K562 (cell line): ENCODE results near the gene COX4I2. TPM values are rescaled to one million over a fixed set of nuclear protein-coding genes. Genes with fewer than 3 reads are reported as not detected.

Experiments
- ATF7 ChIP-seq: fragments of 450-650 bp; IDR thresholded peaks from 2 replicates; pipeline ENCODE4 v1.7.1; 2014; ENCODE audit warnings: mild to moderate bottlenecking, moderate library complexity
- BRF1 ChIP-seq: IDR thresholded peaks from 3 replicates; pipeline ENCODE4 v1.6.1; 2011; ENCODE audit warnings: borderline replicate concordance, mild to moderate bottlenecking; ENCODE audit not compliant: insufficient read length; ENCODE audit errors: extremely low read depth
- CCAR2 ChIP-seq: fragments of 200-400 bp; formaldehyde crosslinking; IDR thresholded peaks from 2 replicates; pipeline ENCODE4 v1.6.1; 2017; ENCODE audit warnings: mild to moderate bottlenecking, low read depth, low read length
- CTBP1 ChIP-seq: fragments of 450-650 bp; IDR thresholded peaks from 2 replicates; pipeline ENCODE4 v1.6.1; 2016; ENCODE audit warnings: borderline replicate concordance
- DMBX1 ChIP-seq: fragments of 250-450 bp; sonication (Bioruptor Pico); IDR thresholded peaks from 2 replicates; pipeline ENCODE4 v1.8.0; 2022; ENCODE audit warnings: inconsistent platforms, mild to moderate bottlenecking, moderate library complexity, borderline replicate concordance
- DNMT1 ChIP-seq: fragments of 450-650 bp; IDR thresholded peaks from 2 replicates; pipeline ENCODE4 v1.6.1; 2016; ENCODE audit warnings: antibody characterized with exemption, mild to moderate bottlenecking
- HDAC3 ChIP-seq: fragments of 450-650 bp; IDR thresholded peaks from 2 replicates; pipeline ENCODE4 v1.6.1; 2018; ENCODE audit warnings: borderline replicate concordance, mild to moderate bottlenecking, moderate library complexity; ENCODE audit not compliant: partially characterized antibody
- HDAC8 ChIP-seq: fragments of 450-650 bp; IDR thresholded peaks from 2 replicates; pipeline ENCODE4 v1.6.1; 2016; ENCODE audit warnings: mild to moderate bottlenecking, missing genetic modification characterization, moderate library complexity, missing compliant biosample characterization
- HIVEP1 ChIP-seq: fragments of 250-450 bp; sonication (Bioruptor Pico); IDR thresholded peaks from 2 replicates; pipeline ENCODE4 v1.4.0; 2020; ENCODE audit warnings: mild to moderate bottlenecking
- HSF4 ChIP-seq: fragments of 250-450 bp; sonication (Bioruptor Pico); IDR thresholded peaks from 2 replicates; pipeline ENCODE4 v2.1.2; 2022; ENCODE audit warnings: mild to moderate bottlenecking, moderate library complexity, borderline replicate concordance
- KLF1 ChIP-seq: fragments of 450-650 bp; IDR thresholded peaks from 2 replicates; pipeline ENCODE4 v1.6.1; 2016; ENCODE audit warnings: missing genetic modification characterization, missing compliant biosample characterization
- MEF2D ChIP-seq: conservative IDR thresholded peaks from 2 replicates; pipeline ENCODE4 v1.6.1; 2016; ENCODE audit warnings: low read depth, missing genetic modification characterization, missing compliant biosample characterization
- NCOA1 ChIP-seq: fragments of 450-650 bp; IDR thresholded peaks from 2 replicates; pipeline ENCODE4 v1.6.1; 2016; ENCODE audit warnings: low read depth
- NFIX ChIP-seq: fragments of 250-450 bp; sonication (Bioruptor Pico); IDR thresholded peaks from 2 replicates; pipeline ENCODE4 v1.4.0; 2020; ENCODE audit warnings: low read depth, mild to moderate bottlenecking, moderate library complexity
- NRF1 ChIP-seq, 2 experiments: fragments of 450-650 bp; IDR thresholded peaks in 1 of 2; conservative IDR thresholded peaks in 1 of 2; 2 replicates each; pipeline ENCODE4 v1.6.1; 2014; ENCODE audit warnings: mild to moderate bottlenecking in 2 of 2
- SNRNP70 ChIP-seq: fragments of 200-400 bp; formaldehyde crosslinking; optimal IDR thresholded peaks from 2 replicates; pipeline ENCODE3; 2017; ENCODE audit warnings: low read depth, low read length
- SPI1 ChIP-seq: IDR thresholded peaks from 2 replicates; pipeline ENCODE4 v1.6.1; 2011; ENCODE audit warnings: low read depth, low read length, control low read depth, borderline replicate concordance
- TBP ChIP-seq: optimal IDR thresholded peaks from 2 replicates; pipeline ENCODE3; 2011; ENCODE audit warnings: low read depth, low read length, improper control_type of control experiment
- XRCC3 ChIP-seq: fragments of 450-650 bp; IDR thresholded peaks from 2 replicates; pipeline ENCODE4 v1.6.1; 2017; ENCODE audit warnings: mild to moderate bottlenecking, moderate library complexity
- ZBTB17 ChIP-seq: fragments of 450-650 bp; formaldehyde crosslinking; IDR thresholded peaks from 2 replicates; pipeline ENCODE4 v1.4.0; 2020; ENCODE audit warnings: mild to moderate bottlenecking
- ZNF24 ChIP-seq: fragments of 450-650 bp; IDR thresholded peaks from 2 replicates; pipeline ENCODE4 v1.6.1; 2016
- ZNF512 ChIP-seq: IDR thresholded peaks from 2 replicates; pipeline ENCODE4 v1.6.1; 2016; ENCODE audit warnings: missing genetic modification characterization, missing compliant biosample characterization
- polyA plus RNA-seq, 8 experiments: library from polyadenylated mRNA; depleted of rRNA in 4 of 8; stranded (reverse) in 5 of 8; unstranded in 3 of 8; fragments of >200 nt; fragmentation: Nextera tagmentation in 2 of 8; fragmentation: Illumina TruSeq in 1 of 8; extraction: Ambion mirVana in 2 of 8; extraction: Trizol in 1 of 8; gene quantifications; 2 replicates each; pipeline versions ENCODE4 v1.2.1 to v1.2.3, GENCODE V29; 2011 to 2014; ENCODE audit warnings: inconsistent platforms in 1 of 8, missing spikeins in 1 of 8
- total RNA-seq, 7 experiments: library from RNA; depleted of rRNA in 6 of 7; stranded (reverse); fragments of >200 nt in 6 of 7; fragmentation: Illumina TruSeq in 2 of 7; extraction: Trizol in 2 of 7; gene quantifications; 2 replicates each; pipeline versions ENCODE4 v1.2.1 to v1.2.3, GENCODE V29; 2011 to 2021; ENCODE audit warnings: low replicate concordance in 1 of 7
- TF ChIP-seq, protein P1 (sequence below): fragments of 200-800 bp; sonication (Bioruptor generic); IDR thresholded peaks from 2 replicates; pipeline ENCODE4 v1.6.1; 2017; ENCODE audit warnings: missing genetic modification characterization, missing compliant biosample characterization
- TF ChIP-seq, protein P2 (sequence below): sonication (generic); formaldehyde crosslinking; IDR thresholded peaks from 2 replicates; pipeline ENCODE4 v1.8.0; 2022; ENCODE audit warnings: mild to moderate bottlenecking, missing genetic modification reagents
- TF ChIP-seq, protein P3 (sequence below): fragments of 450-650 bp; IDR thresholded peaks from one replicate; pipeline ENCODE4 v1.6.1; 2018; ENCODE audit warnings: mild to moderate bottlenecking, moderate library complexity; ENCODE audit not compliant: partially characterized antibody

The COX4I2 gene
- total and polyA plus RNA-seq, 9 of the 15 experiments (the other 6 are each of a cell fraction or from before 2014, with no cell fraction given): not detected

- no peak for TF ChIP-seq SNRNP70
- no peak for TF ChIP-seq ZNF512 (tag)
- no peak for TF ChIP-seq TBP
- 0 out of 2 replicates have a peak, but pooled peaks have one; percentile 3 for TF ChIP-seq HSF4 (CRISPR knock-in tag)
- peak; percentile 23; the same call in 1 of the 2 replicates for TF ChIP-seq DMBX1 (CRISPR knock-in tag)
- TF ChIP-seq, protein P1, sequence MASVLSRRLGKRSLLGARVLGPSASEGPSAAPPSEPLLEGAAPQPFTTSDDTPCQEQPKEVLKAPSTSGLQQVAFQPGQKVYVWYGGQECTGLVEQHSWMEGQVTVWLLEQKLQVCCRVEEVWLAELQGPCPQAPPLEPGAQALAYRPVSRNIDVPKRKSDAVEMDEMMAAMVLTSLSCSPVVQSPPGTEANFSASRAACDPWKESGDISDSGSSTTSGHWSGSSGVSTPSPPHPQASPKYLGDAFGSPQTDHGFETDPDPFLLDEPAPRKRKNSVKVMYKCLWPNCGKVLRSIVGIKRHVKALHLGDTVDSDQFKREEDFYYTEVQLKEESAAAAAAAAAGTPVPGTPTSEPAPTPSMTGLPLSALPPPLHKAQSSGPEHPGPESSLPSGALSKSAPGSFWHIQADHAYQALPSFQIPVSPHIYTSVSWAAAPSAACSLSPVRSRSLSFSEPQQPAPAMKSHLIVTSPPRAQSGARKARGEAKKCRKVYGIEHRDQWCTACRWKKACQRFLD (CRISPR knock-in tag): no peak
- no peak for TF ChIP-seq HDAC8 (tag)
- no peak for TF ChIP-seq CCAR2
- TF ChIP-seq CTBP1: no peak
- TF ChIP-seq, protein P2, sequence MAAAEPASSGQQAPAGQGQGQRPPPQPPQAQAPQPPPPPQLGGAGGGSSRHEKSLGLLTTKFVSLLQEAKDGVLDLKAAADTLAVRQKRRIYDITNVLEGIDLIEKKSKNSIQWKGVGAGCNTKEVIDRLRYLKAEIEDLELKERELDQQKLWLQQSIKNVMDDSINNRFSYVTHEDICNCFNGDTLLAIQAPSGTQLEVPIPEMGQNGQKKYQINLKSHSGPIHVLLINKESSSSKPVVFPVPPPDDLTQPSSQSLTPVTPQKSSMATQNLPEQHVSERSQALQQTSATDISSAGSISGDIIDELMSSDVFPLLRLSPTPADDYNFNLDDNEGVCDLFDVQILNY (CRISPR knock-in tag): no peak
- TF ChIP-seq ZNF24: peak; percentile 81; the same call in 1 of the 2 replicates
- no peak for TF ChIP-seq BRF1
- TF ChIP-seq NFIX (CRISPR knock-in tag): no peak
- no peak for TF ChIP-seq KLF1 (tag)
- 0 out of 2 replicates have a peak, but pooled peaks have one; percentile 32 for TF ChIP-seq MEF2D
- no peak for TF ChIP-seq ZBTB17 (CRISPR knock-in tag)
- peak; percentile 34; the same call in 1 of the 2 replicates for TF ChIP-seq HIVEP1
- TF ChIP-seq NCOA1: no peak
- peak; percentile 21; the same call in 1 of the 2 replicates for TF ChIP-seq ATF7
- TF ChIP-seq NRF1 (conservative IDR thresholded peaks at IDR 0.05 in 1 of 2, IDR thresholded peaks at IDR 0.05 in 1 of 2): peak; percentile 67 to 73
- TF ChIP-seq HDAC3: peak; percentile 11
- TF ChIP-seq SPI1: peak; percentile 40; the same call in 1 of the 2 replicates
- TF ChIP-seq DNMT1: no peak
- TF ChIP-seq, protein P3, sequence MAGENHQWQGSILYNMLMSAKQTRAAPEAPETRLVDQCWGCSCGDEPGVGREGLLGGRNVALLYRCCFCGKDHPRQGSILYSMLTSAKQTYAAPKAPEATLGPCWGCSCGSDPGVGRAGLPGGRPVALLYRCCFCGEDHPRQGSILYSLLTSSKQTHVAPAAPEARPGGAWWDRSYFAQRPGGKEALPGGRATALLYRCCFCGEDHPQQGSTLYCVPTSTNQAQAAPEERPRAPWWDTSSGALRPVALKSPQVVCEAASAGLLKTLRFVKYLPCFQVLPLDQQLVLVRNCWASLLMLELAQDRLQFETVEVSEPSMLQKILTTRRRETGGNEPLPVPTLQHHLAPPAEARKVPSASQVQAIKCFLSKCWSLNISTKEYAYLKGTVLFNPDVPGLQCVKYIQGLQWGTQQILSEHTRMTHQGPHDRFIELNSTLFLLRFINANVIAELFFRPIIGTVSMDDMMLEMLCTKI: no peak
- no peak for TF ChIP-seq XRCC3
Observed at GRCh38 chr20:31673943-31674463, 36.3 kb downstream of the COX4I2 start (continued).
